K562 (cell line): ENCODE data around the gene SSU72. TPM values are rescaled to one million over a fixed set of nuclear protein-coding genes. Genes with fewer than 3 reads are reported as not detected.
"Not testable (repeated sequence)": the region's sequence is repeated elsewhere in the genome, so short reads cannot be mapped to it uniquely, and the experiment has no call there.

Experiments used
- ATAC-seq: fragments of 200-7000 bp; cut with Tn5 transposase; 3 replicates; pipeline ENCODE4 v1.9.1; 2020; ENCODE audit warnings: moderate library complexity
- BruUV-seq: library from RNA; stranded (reverse); fragments of 400-500 nt; replicated peaks from 2 replicates; lab custom pipeline; 2021; lab: Mats Ljungman, UMichigan
- CTCF ChIA-PET: fragments of 300-600 bp; formaldehyde crosslinking; extraction: SDS; loops from one replicate; lab custom pipeline; 2021; ENCODE audit warnings: low intra/inter-chr PET ratio; lab: Yijun Ruan, JAX
- POLR2A ChIA-PET: fragments of 300-600, 350-650 bp; sonication (Branson Sonifier 250); formaldehyde crosslinking; extraction: SDS; loops from one replicate; lab custom pipeline; 2021; ENCODE audit warnings: antibody characterized with exemption, inconsistent platforms; lab: Yijun Ruan, JAX
- DNase-seq, 4 experiments: peaks; one replicate each; pipeline versions ENCODE4 v3.0.0 to v3.0.0-alpha.2; 2011 to 2018; ENCODE audit warnings: low spot score in 3 of 4, mixed read lengths in 3 of 4; ENCODE audit errors: extremely low read depth in 1 of 4
- FAIRE-seq: peaks from 2 replicates; lab custom pipeline; 2011; peaks lifted over from hg19 to GRCh38; lab: Jason Lieb, UNC
- H2AFZ ChIP-seq: 2 replicates; pipeline ENCODE4 v1.6.0; 2011; ENCODE audit warnings: low read depth, low read length, control low read depth, inconsistent platforms
- H3K27ac ChIP-seq: fragments of 200-600 bp; 3 replicates; pipeline ENCODE4 v1.8.0; 2011; ENCODE audit warnings: low read depth, mild to moderate bottlenecking, control low read depth, inconsistent platforms, low read length, moderate library complexity, mixed read lengths; ENCODE audit errors: extremely low read depth
- H3K27me3 ChIP-seq, 2 experiments: fragments of 300-600 bp in 1 of 2; 2 replicates in 1 of 2; 3 replicates in 1 of 2; pipeline versions ENCODE4 v1.6.0 to v1.8.0; 2011; ENCODE audit warnings: inconsistent platforms in 2 of 2, low read length in 2 of 2, mild to moderate bottlenecking in 1 of 2, mixed read lengths in 1 of 2, moderate library complexity in 1 of 2; ENCODE audit not compliant: control insufficient read depth in 2 of 2, insufficient read depth in 2 of 2
- H3K36me3 ChIP-seq: fragments of 300-600 bp; 3 replicates; pipeline ENCODE4 v1.8.0; 2011; ENCODE audit warnings: mild to moderate bottlenecking, low read length, inconsistent platforms; ENCODE audit not compliant: control insufficient read depth, insufficient read depth
- H3K4me1 ChIP-seq, 2 experiments: fragments of 200-600 bp in 1 of 2; replicated peaks in 1 of 2; 2 replicates in 1 of 2; 3 replicates in 1 of 2; pipeline versions ENCODE4 v1.5.1 to v1.8.0; 2011; ENCODE audit warnings: inconsistent platforms in 2 of 2, low read length in 2 of 2, mild to moderate bottlenecking in 1 of 2, mixed read lengths in 1 of 2, moderate library complexity in 1 of 2; ENCODE audit not compliant: control insufficient read depth in 2 of 2, insufficient read depth in 2 of 2
- H3K4me2 ChIP-seq: 2 replicates; pipeline ENCODE4 v1.6.1; 2011; ENCODE audit warnings: low read length, control low read depth, inconsistent platforms, mixed read lengths; ENCODE audit not compliant: insufficient read depth
- H3K4me3 ChIP-seq: fragments of 200-600 bp; sonication (generic), shearing (Covaris generic); 2 replicates; pipeline ENCODE4 v1.5.1; 2016; ENCODE audit warnings: control low read depth, inconsistent platforms
- H3K79me2 ChIP-seq: fragments of 200-600 bp; 3 replicates; pipeline ENCODE4 v1.8.0; 2011; ENCODE audit warnings: low read length, inconsistent platforms; ENCODE audit not compliant: control insufficient read depth, insufficient read depth
- H3K9ac ChIP-seq, 2 experiments: 2 replicates each; pipeline versions ENCODE4 v1.6.0 to v1.6.1; 2011; ENCODE audit warnings: low read depth in 2 of 2, low read length in 2 of 2, control low read depth in 1 of 2, inconsistent platforms in 1 of 2, mild to moderate bottlenecking in 1 of 2, mixed read lengths in 1 of 2; ENCODE audit not compliant: insufficient read depth in 1 of 2
- H3K9me1 ChIP-seq: one replicate; pipeline ENCODE4 v1.6.0; 2011; ENCODE audit warnings: inconsistent platforms, mild to moderate bottlenecking, low read length, moderate library complexity; ENCODE audit not compliant: control insufficient read depth, insufficient read depth
- H3K9me3 ChIP-seq: replicated peaks from 2 replicates; pipeline ENCODE4 v1.5.1; 2011; ENCODE audit warnings: low read depth, low read length, inconsistent platforms; ENCODE audit not compliant: control insufficient read depth, insufficient read depth
- H4K20me1 ChIP-seq: replicated peaks from 2 replicates; pipeline ENCODE4 v1.6.1; 2011; ENCODE audit warnings: low read length, inconsistent platforms, mixed read lengths; ENCODE audit not compliant: control insufficient read depth, insufficient read depth
- WGBS: fragments of 100-300 bp; shearing (Covaris generic); methylation state at CpG from one replicate; pipeline ENCODE4 v1.1.6; 2016; ENCODE audit warnings: low coverage, mixed read lengths; ENCODE audit not compliant: insufficient coverage; ENCODE audit errors: missing lambda C conversion rate; 5-methylcytosine and 5-hydroxymethylcytosine counted together
- in situ Hi-C: fragments of 300-500 bp; cut with MboI; formaldehyde crosslinking; loops from 4 replicates; pipeline ENCODE4 v1.15.0; 2018; ENCODE audit warnings: inconsistent platforms, mixed read lengths
- intact Hi-C: fragments of 100-400 bp; cut with micrococcal nuclease; formaldehyde crosslinking; loops from 2 replicates; pipeline ENCODE4 v1.14.2; 2022
- polyA plus RNA-seq, 8 experiments: library from polyadenylated mRNA; depleted of rRNA in 4 of 8; stranded (reverse) in 5 of 8; unstranded in 3 of 8; fragments of >200 nt; fragmentation: Nextera tagmentation in 2 of 8; fragmentation: Illumina TruSeq in 1 of 8; extraction: Ambion mirVana in 2 of 8; extraction: Trizol in 1 of 8; gene quantifications; 2 replicates each; pipeline versions ENCODE4 v1.2.1 to v1.2.3, GENCODE V29; 2011 to 2014; ENCODE audit warnings: inconsistent platforms in 1 of 8, missing spikeins in 1 of 8
- total RNA-seq, 7 experiments: library from RNA; depleted of rRNA in 6 of 7; stranded (reverse); fragments of >200 nt in 6 of 7; fragmentation: Illumina TruSeq in 2 of 7; extraction: Trizol in 2 of 7; gene quantifications; 2 replicates each; pipeline versions ENCODE4 v1.2.1 to v1.2.3, GENCODE V29; 2011 to 2021; ENCODE audit warnings: low replicate concordance in 1 of 7

Gene SSU72
- total and polyA plus RNA-seq, 9 of the 15 experiments (the other 6 are each of a cell fraction or from before 2014, with no cell fraction given), result 70.8 to 201 (median 94.6) TPM

- H3K9me1 ChIP-seq, H3K27me3 ChIP-seq, H3K9me3 ChIP-seq, FAIRE-seq, POLR2A ChIA-PET, H3K27ac ChIP-seq, ATAC-seq, H4K20me1 ChIP-seq, H3K4me2 ChIP-seq, H3K4me3 ChIP-seq, CTCF ChIA-PET, DNase-seq, H2AFZ ChIP-seq, BruUV-seq, in situ Hi-C loops: not testable (repeated sequence)
- Histone ChIP-seq H3K9ac (peak overlapping the region in 1 of 2 experiments; percentile 35; a peak in 1 of 4 replicates), H3K79me2 (peaks cover 45% of the 10 kb centered on the region), H3K36me3 (peaks cover 42% of the 10 kb centered on the region; the same call in 2 of the 3 replicates), H3K4me1 (peaks cover 0 to 26% of the 10 kb centered on the region in 2 experiments; a peak in 2 of 5 replicates)
- WGBS, result 89% methylated on average over 7 of the region's 16 CpGs
- intact Hi-C loops, result loop anchor here (5.0 to 10.0 kb wide), 2 partner anchors 120 to 393 kb away; partner anchors contain the start of gene CCNL2
Observed at GRCh38 chr1:1514376-1514775, 60.3 kb downstream of the SSU72 start.

- H3K27me3 ChIP-seq, H3K9me3 ChIP-seq, H4K20me1 ChIP-seq, DNase-seq, H3K4me2 ChIP-seq, BruUV-seq, POLR2A ChIA-PET, CTCF ChIA-PET, H2AFZ ChIP-seq, in situ Hi-C loops, ATAC-seq, FAIRE-seq, H3K9me1 ChIP-seq, H3K27ac ChIP-seq: not testable (repeated sequence)
- peaks cover 39% of the 10 kb centered on the region; the same call in 2 of the 3 replicates for H3K36me3 ChIP-seq
- peak overlapping the region; percentile 93; the same call in 1 of the 2 replicates for H3K4me3 ChIP-seq
- H3K9ac ChIP-seq, result peak overlapping the region in 1 of 2 experiments; percentile 82; a peak in 2 of 4 replicates
- intact Hi-C loops, result loop anchor here (5.0 to 10.0 kb wide), 2 partner anchors 119 to 394 kb away; partner anchors contain the start of gene CCNL2
- 81% methylated on average over 6 of the region's 18 CpGs for WGBS
- peaks cover 0 to 26% of the 10 kb centered on the region in 2 experiments; a peak in 2 of 5 replicates for H3K4me1 ChIP-seq
- peaks cover 45% of the 10 kb centered on the region for H3K79me2 ChIP-seq
Observed at GRCh38 chr1:1513675-1514074, 61.0 kb downstream of the SSU72 start.
